ENCODE results near the gene STX2. TPM values are rescaled to one million over a fixed set of nuclear protein-coding genes. Genes with fewer than 3 reads are reported as not detected.

Gene STX2
- total and polyA plus RNA-seq, 10 of the 15 experiments (the other 5 are each of a cell fraction or from before 2014, with no cell fraction given) = 6.0 to 22.2 (median 10.0) TPM

GRCh38 chr12:130871286-130872178, 32.5 kb upstream of the STX2 start, which contains the start of gene RAN:
Gene RAN, plus strand, starts transcription at chr12:130872066. Its CDS starts 528 bp downstream, at chr12:130872594.
- peak within 1 kb of the TSS; percentile 97 for H3K9ac ChIP-seq (ENCODE audit: control insufficient read depth, insufficient read depth, low read length)
- ChIA-PET RAD21 (ENCODE audit: unreplicated experiment) (interaction anchor here (0.8 to 1.9 kb wide), 16 partner anchors 9 to 368 kb away, joined by 3 to 13 read pairs (median 4); no protein-coding TSS in a partner anchor), SMC1A (ENCODE audit: uncharacterized antibody, unreplicated experiment) (interaction anchor here (0.9 to 2.1 kb wide), 7 partner anchors 8 to 230 kb away, joined by 3 to 9 read pairs (median 5); no protein-coding TSS in a partner anchor), CTCF (interaction anchor here (0.9 to 2.3 kb wide), 13 partner anchors 25 to 263 kb away, joined by 3 to 8 read pairs (median 4); partner anchors contain the start of gene STX2), POLR2A (interaction anchor here (0.8 to 1.7 kb wide), 4 partner anchors 10 to 232 kb away, joined by 3 to 5 read pairs (median 4); no protein-coding TSS in a partner anchor)
- intact Hi-C loops (cut with micrococcal nuclease; ENCODE audit: unreplicated experiment) (loop anchor here (1.0 to 5.0 kb wide), 4 partner anchors 34 to 261 kb away; partner anchors contain the start of gene STX2), in situ Hi-C loops (cut with MboI) (no loop called here)
- H3K4me2 ChIP-seq (ENCODE audit: control insufficient read depth, insufficient read depth) = peak within 1 kb of the TSS; percentile 92
- H4K20me1 ChIP-seq (ENCODE audit: control insufficient read depth, insufficient read depth) = no peaks in the 10 kb centered on the region; the same call in 1 of the 2 replicates
- peak within 1 kb of the TSS; percentile 69 for H2AFZ ChIP-seq (ENCODE audit: control insufficient read depth, low read depth, low read length)
- 2% methylated on average over 63 of the region's 118 CpGs for WGBS (ENCODE audit: insufficient coverage, insufficient replicate concordance, low lambda C conversion rate, missing lambda C conversion rate)
- no peaks in the 10 kb centered on the region for H3K27me3 ChIP-seq (replicated peaks in 1 of 2; ENCODE audit: control insufficient read depth in 2 of 2, insufficient read depth in 2 of 2, low read length in 1 of 2)
- peaks cover 7% of the 10 kb centered on the region for H3K4me1 ChIP-seq (ENCODE audit: control insufficient read depth, insufficient read depth, low read length)
- peak within 1 kb of the TSS; percentile 93 for H3K27ac ChIP-seq (ENCODE audit: control insufficient read depth, insufficient read depth)
- no TSS peak for BruUV-seq (replicated peaks)
- H3K9me3 ChIP-seq (replicated peaks; ENCODE audit: control insufficient read depth, insufficient read depth, low read length) = no peaks in the 10 kb centered on the region
- ATAC-seq (peak; percentile 76), FAIRE-seq (peak; percentile 38), DNase-seq (ENCODE audit: low read depth, low spot score) (peak; percentile 67)
- peaks cover 6 to 25% of the 10 kb centered on the region in 2 experiments for H3K36me3 ChIP-seq (ENCODE audit: control insufficient read depth in 2 of 2, insufficient read depth in 2 of 2, low read length in 1 of 2)
- H3K79me2 ChIP-seq (ENCODE audit: control insufficient read depth, insufficient read depth, low read length) = peaks cover 49% of the 10 kb centered on the region
- peak within 1 kb of the TSS; percentile 98 for H3K4me3 ChIP-seq
- peak; percentile 75 for TF ChIP-seq USF1 (IDR thresholded peaks at IDR 0.05; ENCODE audit: borderline replicate concordance, extremely low read length, insufficient read depth, low read depth, low read length)
- TF ChIP-seq MYB (IDR thresholded peaks at IDR 0.05; ENCODE audit: borderline replicate concordance, low read depth, low read length) = no peak
- peak; percentile 46 for TF ChIP-seq GATAD2B (conservative IDR thresholded peaks at IDR 0.05; ENCODE audit: low read depth)
- TF ChIP-seq ZSCAN29 (IDR thresholded peaks at IDR 0.05) = 0 out of 2 replicates have a peak, but pooled peaks have one; percentile 19
- TF ChIP-seq LARP7 (IDR thresholded peaks at IDR 0.05) = peak; percentile 80
- TF ChIP-seq IRF4 (IDR thresholded peaks at IDR 0.05; ENCODE audit: low read depth, low read length) = no peak
- peak; percentile 28 for TF ChIP-seq SMAD5 (IDR thresholded peaks at IDR 0.05; ENCODE audit: low read depth)
- peak; percentile 83 for TF ChIP-seq IKZF1 (conservative IDR thresholded peaks at IDR 0.05)
- 0 out of 2 replicates have a peak, but pooled peaks have one; percentile 14 for TF ChIP-seq SMARCA5 (IDR thresholded peaks at IDR 0.05)
- 0 out of 2 replicates have a peak, but pooled peaks have one; percentile 2 for TF ChIP-seq SIN3A (IDR thresholded peaks at IDR 0.05; ENCODE audit: low read depth, low read length)
- no peak for TF ChIP-seq IKZF2 (IDR thresholded peaks at IDR 0.05)
- TF ChIP-seq POLR2A (IDR thresholded peaks at IDR 0.05; ENCODE audit: low read depth, low read length) = peak; percentile 91
- TF ChIP-seq MYC (IDR thresholded peaks at IDR 0.05; ENCODE audit: insufficient read depth, insufficient read length, insufficient replicate concordance, low read length, severe bottlenecking) = peak; percentile 57
- no peak for TF ChIP-seq YBX1 (IDR thresholded peaks at IDR 0.05)
- TF ChIP-seq TAF1 (IDR thresholded peaks at IDR 0.05; ENCODE audit: borderline replicate concordance, low read depth, low read length) = peak; percentile 48; the same call in 1 of the 2 replicates
- peak; percentile 11; the same call in 1 of the 2 replicates for TF ChIP-seq HDGF (IDR thresholded peaks at IDR 0.05)
- TF ChIP-seq POU2F2 (IDR thresholded peaks at IDR 0.05; ENCODE audit: borderline replicate concordance, low read depth, low read length) = peak; percentile 27; the same call in 1 of the 3 replicates
- peak; percentile 96 for TF ChIP-seq ZNF24 (IDR thresholded peaks at IDR 0.05)
- peak; percentile 32; the same call in 1 of the 2 replicates for TF ChIP-seq PAX5 (IDR thresholded peaks at IDR 0.05; ENCODE audit: borderline replicate concordance, low read depth, low read length)
- TF ChIP-seq MXI1 (IDR thresholded peaks at IDR 0.05; ENCODE audit: low read depth, low read length) = peak; percentile 64; the same call in 1 of the 2 replicates
- TF ChIP-seq TCF3 (IDR thresholded peaks at IDR 0.05; ENCODE audit: borderline replicate concordance, insufficient read depth, low read depth, low read length) = 0 out of 2 replicates have a peak, but pooled peaks have one; percentile 29
- peak; percentile 96 for TF ChIP-seq PML (IDR thresholded peaks at IDR 0.05; ENCODE audit: low read length)
- 0 out of 2 replicates have a peak, but pooled peaks have one; percentile 6 for TF ChIP-seq TCF12 (IDR thresholded peaks at IDR 0.05; ENCODE audit: low read depth, low read length)
- TF ChIP-seq YY1 (IDR thresholded peaks at IDR 0.05; ENCODE audit: low read depth, low read length) = peak; percentile 91
- peak; percentile 42; the same call in 1 of the 2 replicates for TF ChIP-seq ZNF207 (IDR thresholded peaks at IDR 0.05; ENCODE audit: borderline replicate concordance)

Measured in GM12878 (cell line).